NCI-H82 treated with DMSO at 0.1 percent for 48 hours (cell line): Measurements from ENCODE around the gene ZC3HAV1.
A peak's percentile ranks its signal among the peaks of the same experiment; 100 is the strongest.
"Not testable (repeated sequence)": the region's sequence is repeated elsewhere in the genome, so short reads cannot be mapped to it uniquely, and the experiment has no call there.

Experiments used
- DNase-seq: peaks from one replicate; lab custom pipeline; 2025; ENCODE audit not compliant: unreplicated experiment; lab: John Stamatoyannopoulos, UW

ZC3HAV1 gene

GRCh38 chr7:139025861-139026260 lies 83.7 kb downstream of the ZC3HAV1 start:
- DNase-seq, result not testable (repeated sequence)

GRCh38 chr7:139023076-139023475 lies 86.4 kb downstream of the ZC3HAV1 start:
- no peak for DNase-seq

- DNase-seq, result no peak
Measured at GRCh38 chr7:139022286-139022685, 87.2 kb downstream of the ZC3HAV1 start.

- DNase-seq, result no peak
Measured at GRCh38 chr7:139018910-139019309, 90.6 kb downstream of the ZC3HAV1 start.

- DNase-seq, result peak; percentile 53
Measured at GRCh38 chr7:139016931-139017511, 92.5 kb downstream of the ZC3HAV1 start.

- DNase-seq, result no peak
Measured at GRCh38 chr7:139011373-139011772, 98.1 kb downstream of the ZC3HAV1 start.

GRCh38 chr7:139004321-139005090 lies 105.0 kb downstream of the ZC3HAV1 start:
- no peak for DNase-seq

GRCh38 chr7:138999414-138999813 lies 110.1 kb downstream of the ZC3HAV1 start:
- no peak for DNase-seq
